Left lung (tissue), 10 donors: ENCODE data around the gene ECPAS. TPM values are rescaled to one million over a fixed set of nuclear protein-coding genes. Genes with fewer than 3 reads are reported as not detected.
A peak's percentile ranks its signal among the peaks of the same experiment; 100 is the strongest.

ENCODE experiments used
- ATAC-seq: fragments of 200-7000 bp; cut with Tn5 transposase; one replicate; pipeline ENCODE4 v1.9.1; 2020; ENCODE audit warnings: moderate library complexity
- DNase-seq, 4 donors: peaks; one replicate each; pipeline ENCODE4 v3.0.0-alpha.2; 2013 to 2020
- H3K27ac ChIP-seq, 2 donors: fragments of 200-600 bp; sonication (generic) in 1 of 2; one replicate each; pipeline versions ENCODE4 v1.5.0 to v1.8.0; 2020 to 2021
- H3K27me3 ChIP-seq, 2 donors: fragments of 200-600 bp; sonication (generic) in 1 of 2; one replicate each; pipeline versions ENCODE4 v1.5.0 to v1.8.0; 2020 to 2021
- H3K36me3 ChIP-seq, 2 donors: fragments of 200-600 bp; sonication (generic) in 1 of 2; one replicate each; pipeline versions ENCODE4 v1.5.0 to v1.8.0; 2020 to 2021
- H3K4me1 ChIP-seq, 2 donors: fragments of 200-600 bp; one replicate each; pipeline ENCODE4 v1.8.0; 2021
- H3K4me3 ChIP-seq, 2 donors: fragments of 200-600 bp; sonication (generic) in 1 of 2; one replicate each; pipeline versions ENCODE4 v1.5.0 to v1.8.0; 2020 to 2021; ENCODE audit warnings: mild to moderate bottlenecking in 1 of 2
- H3K9me3 ChIP-seq, 2 donors: fragments of 200-600 bp; sonication (generic) in 1 of 2; one replicate each; pipeline versions ENCODE4 v1.5.0 to v1.8.0; 2020 to 2021
- CTCF ChIP-seq, 2 donors: fragments of 200-600 bp; sonication (generic) in 1 of 2; IDR thresholded peaks; one replicate each; pipeline versions ENCODE4 v1.5.0 to v1.8.0; 2021; ENCODE audit warnings: antibody characterized with exemption in 2 of 2
- intact Hi-C, 2 donors: fragments of 100-400 bp; cut with DNase I; formaldehyde crosslinking; loops; one replicate each; pipeline versions ENCODE4 v1.11.2 to v1.14.2; 2022
- polyA plus RNA-seq, 6 donors: library from polyadenylated mRNA; unstranded; fragments of 120-200 nt; gene quantifications; one replicate each; pipeline ENCODE4 v1.2.1, GENCODE V29; 2013; ENCODE audit not compliant: insufficient read length in 6 of 6
- total RNA-seq, 2 donors: library from RNA; stranded (reverse); fragmentation: NEBNext Ultra II Directional; extraction: Animal tissue kit (Norgen Biotek cat#: 25700); gene quantifications; one replicate each; pipeline ENCODE4 v1.2.1, GENCODE V29; 2021
- donor health status: DM: no; HTN: yes; CAD: no.
- donor health status: DM: no; HTN: no; CAD: no.

Gene ECPAS
- total and polyA plus RNA-seq, 8 donors, result 77.4 to 102 (median 87.8) TPM

GRCh38 chr9:111475195-111475594 is 9.0 kb downstream of the ECPAS start:
- TF ChIP-seq CTCF (IDR thresholded peaks at IDR 0.05), result no peak
- no peaks in the 10 kb centered on the region for H3K27me3 ChIP-seq
- no peak overlapping the region for H3K4me3 ChIP-seq
- H3K4me1 ChIP-seq, result peaks cover 6 to 57% of the 10 kb centered on the region in 2 donors
- ATAC-seq (no peak), DNase-seq (no peak)
- H3K9me3 ChIP-seq, result no peaks in the 10 kb centered on the region
- H3K27ac ChIP-seq, result no peak overlapping the region
- intact Hi-C loops, result no loop called here
- no peaks in the 10 kb centered on the region for H3K36me3 ChIP-seq

GRCh38 chr9:111474385-111474784 is 9.8 kb downstream of the ECPAS start:
- intact Hi-C loops, result no loop called here
- ATAC-seq, result no peak

GRCh38 chr9:111467778-111468367 is 16.3 kb downstream of the ECPAS start:
- intact Hi-C loops, result no loop called here
- H3K4me1 ChIP-seq, result peaks cover 0 to 48% of the 10 kb centered on the region in 2 donors
- H3K36me3 ChIP-seq, result no peaks in the 10 kb centered on the region
- ATAC-seq (no peak), DNase-seq (no peak)
- H3K27me3 ChIP-seq, result no peaks in the 10 kb centered on the region
- no peaks in the 10 kb centered on the region for H3K9me3 ChIP-seq
- no peak for TF ChIP-seq CTCF (IDR thresholded peaks at IDR 0.05)
- H3K4me3 ChIP-seq, result no peak overlapping the region
- H3K27ac ChIP-seq, result no peak overlapping the region

More at GRCh38 chr9:111474385-111474784, 9.8 kb downstream of the ECPAS start:
- H3K9me3 ChIP-seq, result no peaks in the 10 kb centered on the region
- H3K27ac ChIP-seq, result no peak overlapping the region
- peaks cover 6 to 64% of the 10 kb centered on the region in 2 donors for H3K4me1 ChIP-seq
- H3K27me3 ChIP-seq, result no peaks in the 10 kb centered on the region
- DNase-seq, result no peak
- TF ChIP-seq CTCF (IDR thresholded peaks at IDR 0.05), result no peak
- H3K4me3 ChIP-seq, result no peak overlapping the region
- H3K36me3 ChIP-seq, result no peaks in the 10 kb centered on the region

GRCh38 chr9:111463048-111463447 is 21.1 kb downstream of the ECPAS start:
- Histone ChIP-seq H3K27ac (no peak overlapping the region), H3K4me3 (no peak overlapping the region), H3K9me3 (peaks cover 0 to 10% of the 10 kb centered on the region in 2 donors), H3K4me1 (peaks cover 4 to 30% of the 10 kb centered on the region in 2 donors), H3K27me3 (no peaks in the 10 kb centered on the region), H3K36me3 (no peaks in the 10 kb centered on the region)
- no peak for DNase-seq
- intact Hi-C loops, result no loop called here
- ATAC-seq, result no peak
- TF ChIP-seq CTCF (IDR thresholded peaks at IDR 0.05), result no peak

GRCh38 chr9:111458139-111459009 is 25.8 kb downstream of the ECPAS start:
- TF ChIP-seq CTCF (IDR thresholded peaks at IDR 0.05), result no peak
- Histone ChIP-seq H3K27me3 (no peaks in the 10 kb centered on the region), H3K4me1 (peaks cover 4 to 44% of the 10 kb centered on the region in 2 donors), H3K27ac (no peak overlapping the region), H3K9me3 (peaks cover 0 to 10% of the 10 kb centered on the region in 2 donors), H3K4me3 (no peak overlapping the region), H3K36me3 (no peaks in the 10 kb centered on the region)
- intact Hi-C loops, result no loop called here
- DNase-seq, result peak in 1 of 4 donors; percentile 10
- ATAC-seq, result no peak
